H1 (cell line): ENCODE data around the gene FMR1. TPM values are rescaled to one million over a fixed set of nuclear protein-coding genes. Genes with fewer than 3 reads are reported as not detected.

ENCODE experiments used
- CTCF ChIA-PET: fragments of 300-600 bp; sonication (Branson Sonifier 250); formaldehyde crosslinking; loops from one replicate; lab custom pipeline; 2021; ENCODE audit not compliant: partially characterized antibody; lab: Charles Lee
- POLR2A ChIA-PET: fragments of 300-600 bp; sonication (Branson Sonifier 250); formaldehyde crosslinking; loops from one replicate; lab custom pipeline; 2021; ENCODE audit warnings: inconsistent platforms; ENCODE audit not compliant: partially characterized antibody; lab: Charles Lee
- DNase-seq, 2 experiments: peaks; one replicate each; pipeline versions ENCODE4 v3.0.0 to v3.0.0-alpha.2; 2010 to 2022; ENCODE audit warnings: low spot score in 2 of 2, low read depth in 1 of 2, mixed read lengths in 1 of 2
- FAIRE-seq: peaks from 2 replicates; lab custom pipeline; 2011; peaks lifted over from hg19 to GRCh38; lab: Jason Lieb, UNC
- H2AFZ ChIP-seq: 2 replicates; pipeline ENCODE4 v1.8.1; 2012; ENCODE audit warnings: low read length, inconsistent platforms
- H2AK5ac ChIP-seq: 2 replicates; pipeline ENCODE4 v1.6.1; 2013; ENCODE audit warnings: low read depth, low read length
- H2BK120ac ChIP-seq: replicated peaks from 2 replicates; pipeline ENCODE3; 2013; ENCODE audit warnings: low read depth, low read length, inconsistent platforms
- H2BK12ac ChIP-seq: 2 replicates; pipeline ENCODE4 v1.6.1; 2013; ENCODE audit warnings: low read depth, low read length
- H2BK15ac ChIP-seq: 2 replicates; pipeline ENCODE4 v1.6.1; 2013; ENCODE audit warnings: low read length
- H2BK20ac ChIP-seq: 2 replicates; pipeline ENCODE4 v1.6.1; 2013; ENCODE audit warnings: low read length
- H2BK5ac ChIP-seq: 2 replicates; pipeline ENCODE4 v1.6.1; 2013; ENCODE audit warnings: low read depth, low read length
- H3K14ac ChIP-seq: 2 replicates; pipeline ENCODE4 v1.6.1; 2013; ENCODE audit warnings: inconsistent platforms; ENCODE audit not compliant: insufficient read length
- H3K18ac ChIP-seq: 2 replicates; pipeline ENCODE4 v1.6.1; 2013; ENCODE audit warnings: low read length; ENCODE audit errors: extremely low read depth
- H3K23ac ChIP-seq: 2 replicates; pipeline ENCODE4 v1.6.1; 2013; ENCODE audit warnings: inconsistent platforms; ENCODE audit not compliant: insufficient read length
- H3K23me2 ChIP-seq: 2 replicates; pipeline ENCODE4 v1.6.1; 2013; ENCODE audit warnings: low read depth, low read length
- H3K27ac ChIP-seq: 2 replicates; pipeline ENCODE4 v1.6.1; 2011; ENCODE audit warnings: low read depth, low read length, inconsistent platforms
- H3K27me3 ChIP-seq, 4 experiments: replicated peaks in 1 of 4; 1 replicate in 1 of 4; 2 replicates in 3 of 4; pipeline versions ENCODE4 v1.6.1 to v1.8.1; 2011 to 2013; ENCODE audit warnings: low read length in 3 of 4, mild to moderate bottlenecking in 3 of 4, inconsistent platforms in 2 of 4, mixed read lengths in 2 of 4, moderate library complexity in 1 of 4; ENCODE audit not compliant: control insufficient read depth in 3 of 4, insufficient read depth in 3 of 4; ENCODE audit errors: extremely low read depth in 1 of 4
- H3K36me3 ChIP-seq, 4 experiments: 2 replicates each; pipeline versions ENCODE4 v1.6.1 to v1.8.1; 2011 to 2013; ENCODE audit warnings: mild to moderate bottlenecking in 4 of 4, low read length in 3 of 4, moderate library complexity in 2 of 4, control low read depth in 1 of 4, inconsistent platforms in 1 of 4; ENCODE audit not compliant: insufficient read depth in 4 of 4, control insufficient read depth in 2 of 4
- H3K4ac ChIP-seq: replicated peaks from 2 replicates; pipeline ENCODE3; 2013; ENCODE audit warnings: low read length, low read depth, mixed read lengths, inconsistent platforms; ENCODE audit not compliant: insufficient read length
- H3K4me1 ChIP-seq, 4 experiments: replicated peaks in 1 of 4; 1 replicate in 1 of 4; 2 replicates in 3 of 4; pipeline versions ENCODE4 v1.6.1 to v1.8.1; 2011 to 2013; ENCODE audit warnings: low read length in 3 of 4, inconsistent platforms in 2 of 4, mixed read lengths in 1 of 4; ENCODE audit not compliant: insufficient read depth in 4 of 4, control insufficient read depth in 3 of 4
- H3K4me2 ChIP-seq, 2 experiments: 2 replicates each; pipeline versions ENCODE4 v1.6.1 to v1.8.1; 2011 to 2013; ENCODE audit warnings: low read depth in 2 of 2, low read length in 2 of 2, control low read depth in 1 of 2, inconsistent platforms in 1 of 2, mild to moderate bottlenecking in 1 of 2; ENCODE audit not compliant: insufficient read depth in 1 of 2
- H3K4me3 ChIP-seq, 4 experiments: fragments of 200-600, 300-600 bp in 1 of 4; sonication (generic), shearing (Covaris generic), sonication (Bioruptor Twin) in 1 of 4; 2 replicates each; pipeline versions ENCODE4 v1.5.1 to v1.8.1; 2011 to 2016; ENCODE audit warnings: low read length in 4 of 4, low read depth in 3 of 4, control low read depth in 2 of 4, inconsistent platforms in 2 of 4, mild to moderate bottlenecking in 2 of 4, mixed read lengths in 1 of 4, moderate library complexity in 1 of 4; ENCODE audit not compliant: insufficient read depth in 2 of 4; ENCODE audit errors: extremely low read depth in 1 of 4
- H3K56ac ChIP-seq: replicated peaks from 2 replicates; pipeline ENCODE3; 2013; ENCODE audit warnings: low read depth, mild to moderate bottlenecking, mixed read lengths, low read length, inconsistent platforms; ENCODE audit not compliant: insufficient read length
- H3K79me1 ChIP-seq: 2 replicates; pipeline ENCODE4 v1.6.1; 2013; ENCODE audit warnings: low read depth, low read length, control low read depth
- H3K79me2 ChIP-seq, 2 experiments: 2 replicates each; pipeline versions ENCODE4 v1.6.1 to v1.8.1; 2012 to 2013; ENCODE audit warnings: low read length in 2 of 2, mild to moderate bottlenecking in 2 of 2, inconsistent platforms in 1 of 2; ENCODE audit not compliant: insufficient read depth in 2 of 2, control insufficient read depth in 1 of 2
- H3K9ac ChIP-seq, 4 experiments: replicated peaks in 1 of 4; 1 replicate in 1 of 4; 2 replicates in 3 of 4; pipeline versions ENCODE4 v1.6.1 to v1.8.1; 2011 to 2013; ENCODE audit warnings: low read depth in 3 of 4, low read length in 3 of 4, control low read depth in 2 of 4, mild to moderate bottlenecking in 2 of 4, moderate library complexity in 2 of 4, inconsistent platforms in 1 of 4; ENCODE audit errors: extremely low read depth in 1 of 4
- H3K9me3 ChIP-seq, 2 experiments: 2 replicates each; pipeline versions ENCODE4 v1.6.1 to v1.8.1; 2012 to 2013; ENCODE audit warnings: mild to moderate bottlenecking in 2 of 2, moderate library complexity in 2 of 2, control low read depth in 1 of 2, inconsistent platforms in 1 of 2, low read depth in 1 of 2, low read length in 1 of 2, mixed read lengths in 1 of 2; ENCODE audit not compliant: insufficient read depth in 2 of 2
- H4K20me1 ChIP-seq, 2 experiments: replicated peaks in 1 of 2; 2 replicates each; pipeline versions ENCODE3 to v1.8.1; 2011 to 2013; ENCODE audit warnings: inconsistent platforms in 2 of 2, low read length in 2 of 2, mild to moderate bottlenecking in 1 of 2; ENCODE audit not compliant: insufficient read depth in 2 of 2, control insufficient read depth in 1 of 2
- H4K5ac ChIP-seq: 2 replicates; pipeline ENCODE4 v1.6.1; 2013; ENCODE audit warnings: low read length, low read depth, mixed read lengths, inconsistent platforms; ENCODE audit not compliant: insufficient read length
- H4K8ac ChIP-seq: 2 replicates; pipeline ENCODE4 v1.8.0; 2013; ENCODE audit warnings: mild to moderate bottlenecking, moderate library complexity, low read length, inconsistent platforms; ENCODE audit not compliant: insufficient read depth; ENCODE audit errors: extremely low read depth
- H4K91ac ChIP-seq: replicated peaks from 2 replicates; pipeline ENCODE3; 2013; ENCODE audit warnings: low read length, mixed read lengths, inconsistent platforms; ENCODE audit not compliant: insufficient read length
- CEBPB ChIP-seq: IDR thresholded peaks from 2 replicates; pipeline ENCODE4 v1.6.1; 2012; ENCODE audit warnings: low read depth, low read length
- CHD1 ChIP-seq: IDR thresholded peaks from 2 replicates; pipeline ENCODE4 v1.6.1; 2012; ENCODE audit warnings: low read depth, low read length, improper control_type of control experiment
- TCF12 ChIP-seq: IDR thresholded peaks from 2 replicates; pipeline ENCODE4 v1.6.1; 2011; ENCODE audit warnings: low read depth, mild to moderate bottlenecking, low read length
- ZNF274 ChIP-seq: IDR thresholded peaks from 2 replicates; pipeline ENCODE4 v1.7.0; 2012; ENCODE audit warnings: low read length, borderline replicate concordance; ENCODE audit errors: extremely low read depth
- WGBS, 2 experiments: shearing (Covaris generic) in 1 of 2; methylation state at CpG; one replicate each; pipeline versions ENCODE4 v1.1.6 to v1.1.7; 2013 to 2015; ENCODE audit warnings: low lambda C conversion rate in 2 of 2, mixed read lengths in 2 of 2, inconsistent platforms in 1 of 2, low coverage in 1 of 2, missing lambda C conversion rate in 1 of 2; ENCODE audit not compliant: insufficient replicate concordance in 2 of 2, insufficient coverage in 1 of 2, insufficient read length in 1 of 2; ENCODE audit errors: extremely low coverage in 1 of 2, missing lambda C conversion rate in 1 of 2; 5-methylcytosine and 5-hydroxymethylcytosine counted together
- polyA plus RNA-seq, 7 experiments: library from polyadenylated mRNA; depleted of rRNA in 3 of 7; stranded (reverse) in 5 of 7; unstranded in 2 of 7; fragments of >200 nt in 5 of 7; fragments of 200-250 nt in 2 of 7; gene quantifications; 1 replicate in 5 of 7; 2 replicates in 1 of 7; 4 replicates in 1 of 7; pipeline versions ENCODE4 v1.2.1 to v1.2.3, GENCODE V29; 2011 to 2013; ENCODE audit warnings: missing spikeins in 2 of 7, mixed read lengths in 2 of 7
- total RNA-seq: library from RNA; stranded (reverse); fragmentation: NEBNext Ultra II Directional; extraction: Animal tissue kit (Norgen Biotek cat#: 25700); gene quantifications from 2 replicates; pipeline ENCODE4 v1.2.1, GENCODE V29; 2021

The FMR1 gene
- total and polyA plus RNA-seq, 2 of the 8 experiments (the other 6 are each of a cell fraction or from before 2014, with no cell fraction given) = 15.2 to 49.4 TPM

DNA sequence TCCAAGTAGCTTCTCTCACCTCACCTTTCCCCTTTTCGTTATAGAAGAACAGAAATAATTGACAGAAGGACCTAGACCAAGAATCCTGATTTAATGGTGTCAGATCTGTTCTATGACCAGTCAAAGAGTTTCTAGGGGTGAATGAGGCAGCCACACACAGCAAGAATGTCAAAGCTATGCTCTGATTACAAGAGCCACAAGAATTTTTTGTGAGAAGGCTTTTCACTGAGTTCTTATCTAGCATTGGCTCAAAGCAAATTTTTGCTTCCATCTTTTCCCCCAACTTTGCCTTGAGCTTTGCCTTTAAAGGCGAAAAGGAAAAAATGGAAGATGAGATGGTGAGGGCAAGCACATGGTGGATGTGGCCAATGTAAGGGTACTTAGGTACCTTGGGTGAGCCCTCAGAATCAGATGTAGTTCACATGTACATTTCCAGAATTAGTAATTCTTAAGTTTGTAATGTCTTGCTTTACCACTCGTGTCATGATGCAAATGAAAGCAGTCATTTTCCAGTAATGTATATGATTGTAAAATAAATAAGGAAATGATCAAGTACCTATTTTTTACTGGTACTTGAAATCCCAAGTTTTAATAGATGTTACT lies 23.5 kb downstream of the FMR1 start:
- no peak overlapping the region for H3K9ac ChIP-seq
- H4K91ac ChIP-seq = no peak overlapping the region
- H3K79me2 ChIP-seq = no peaks in the 10 kb centered on the region
- H3K27ac ChIP-seq = no peak overlapping the region
- H2BK120ac ChIP-seq = no peak overlapping the region
- WGBS, 2 experiments = 81% methylated on average over 3 of the region's 3 CpGs; no CpG with 5 or more reads in 1 of the 2 experiments
- H4K5ac ChIP-seq = no peak overlapping the region
- H4K8ac ChIP-seq = no peak overlapping the region
- no peaks in the 10 kb centered on the region for H3K4me1 ChIP-seq
- H2BK12ac ChIP-seq = no peak overlapping the region
- no peak overlapping the region for H2AK5ac ChIP-seq
- CTCF ChIA-PET = no interaction called here
- no peak for DNase-seq
- no peaks in the 10 kb centered on the region for H3K27me3 ChIP-seq
- no peak overlapping the region for H3K18ac ChIP-seq
- H3K4me3 ChIP-seq = no peak overlapping the region
- H3K23ac ChIP-seq = no peak overlapping the region
- H2BK5ac ChIP-seq = no peak overlapping the region
- no peak overlapping the region for H3K4me2 ChIP-seq
- H4K20me1 ChIP-seq = no peaks in the 10 kb centered on the region
- H2AFZ ChIP-seq = no peak overlapping the region
- no peak overlapping the region for H2BK15ac ChIP-seq
- H3K4ac ChIP-seq = no peak overlapping the region
- no peak overlapping the region for H3K56ac ChIP-seq
- no peak for FAIRE-seq
- no peak overlapping the region for H2BK20ac ChIP-seq
- POLR2A ChIA-PET = no interaction called here
- H3K79me1 ChIP-seq = no peaks in the 10 kb centered on the region
- H3K36me3 ChIP-seq = peaks cover 0 to 54% (median 11%) of the 10 kb centered on the region in 4 experiments; a peak in 6 of 8 replicates
- no peaks in the 10 kb centered on the region for H3K23me2 ChIP-seq
- H3K14ac ChIP-seq = no peak overlapping the region
- no peaks in the 10 kb centered on the region for H3K9me3 ChIP-seq
- TF ChIP-seq TCF12 (no peak), CEBPB (no peak), CHD1 (no peak), ZNF274 (no peak)
